IPS-18c (cell line): ENCODE data around the gene EXOC6B.
"Not testable (repeated sequence)": the region's sequence is repeated elsewhere in the genome, so short reads cannot be mapped to it uniquely, and the experiment has no call there.

Experiments
- H3K4me3 ChIP-seq: 2 replicates; pipeline ENCODE4 v1.7.0; 2013; ENCODE audit warnings: low read depth, mild to moderate bottlenecking, low read length, moderate library complexity; ENCODE audit not compliant: insufficient read depth
- H3K9me3 ChIP-seq: one replicate; pipeline ENCODE4 v1.6.1; 2013; ENCODE audit warnings: mild to moderate bottlenecking, low read length, moderate library complexity; ENCODE audit not compliant: control insufficient read depth, insufficient read depth

Gene EXOC6B

GRCh38 chr2:72612614-72613160 is 213.1 kb downstream of the EXOC6B start:
- Histone ChIP-seq H3K9me3 (no peaks in the 10 kb centered on the region), H3K4me3 (no peak overlapping the region)

DNA sequence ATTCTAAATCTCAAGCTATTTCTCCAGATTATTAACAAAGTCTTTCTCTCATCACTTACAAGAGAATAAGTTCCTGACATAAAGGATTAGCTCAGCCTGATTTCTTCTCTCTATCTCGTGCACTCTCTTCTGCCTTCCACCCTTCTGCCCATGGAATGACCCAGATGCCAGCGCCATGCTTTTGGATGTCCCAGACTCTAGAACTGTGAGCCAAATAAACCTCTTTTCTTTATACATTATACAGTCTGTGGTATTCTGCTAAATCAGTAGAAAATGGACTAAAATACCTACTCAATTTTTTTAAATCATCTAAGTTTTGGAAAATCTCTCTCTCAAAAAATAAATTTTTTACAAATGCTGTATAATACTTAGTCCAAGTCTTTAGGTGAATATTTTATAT is 218.6 kb downstream of the EXOC6B start:
- no peak overlapping the region for H3K4me3 ChIP-seq
- H3K9me3 ChIP-seq, result no peaks in the 10 kb centered on the region

DNA sequence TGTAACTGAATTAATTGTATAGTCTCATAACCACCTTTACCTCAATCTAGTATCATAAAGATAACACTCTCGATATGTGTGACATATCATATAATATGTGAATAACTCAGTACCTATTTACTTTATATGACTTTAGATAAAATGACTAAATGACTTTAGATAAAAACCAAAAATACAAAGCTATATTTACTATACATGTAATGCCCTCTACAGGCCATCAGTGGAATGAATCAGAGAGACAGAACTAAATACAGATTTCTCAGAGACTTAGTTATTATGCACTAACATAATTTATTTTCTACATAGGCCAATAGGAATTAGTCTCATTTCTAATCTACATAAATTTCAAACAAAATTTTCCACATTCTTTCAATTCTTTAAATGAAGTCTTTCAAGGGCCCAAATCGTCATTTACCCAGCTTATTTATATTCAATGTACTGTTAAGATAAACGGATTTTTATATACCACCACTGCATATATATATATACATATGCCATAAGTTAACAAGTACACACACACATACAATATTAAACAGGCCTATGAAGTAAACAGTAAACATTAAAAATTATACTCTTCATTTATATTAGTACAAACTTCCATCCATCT is 219.9 kb downstream of the EXOC6B start:
- H3K4me3 ChIP-seq, result no peak overlapping the region

GRCh38 chr2:72604468-72604867 is 221.4 kb downstream of the EXOC6B start:
- no peaks in the 10 kb centered on the region for H3K9me3 ChIP-seq
- H3K4me3 ChIP-seq, result no peak overlapping the region

More for the DNA sequence above, 219.9 kb downstream of the EXOC6B start:
- no peaks in the 10 kb centered on the region for H3K9me3 ChIP-seq

DNA sequence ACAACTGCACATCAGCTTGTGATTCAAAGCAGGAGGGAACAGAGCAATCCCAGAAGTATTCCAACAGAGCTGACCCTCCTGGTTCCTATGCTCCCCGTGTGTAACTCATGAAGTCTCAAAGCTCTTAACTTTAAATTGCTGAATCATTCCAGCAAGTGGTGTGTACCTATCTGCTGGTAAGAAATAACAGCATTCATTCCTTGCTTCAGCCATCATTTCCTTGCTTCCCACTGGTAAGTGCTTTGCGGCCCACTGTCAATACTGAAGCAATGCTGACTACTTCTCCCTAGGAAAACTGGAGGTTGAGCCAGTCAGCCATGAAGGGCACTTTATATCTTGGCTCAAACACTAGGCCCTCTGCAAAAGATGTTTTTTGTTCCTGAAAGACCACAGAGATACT is 222.4 kb downstream of the EXOC6B start:
- Histone ChIP-seq H3K9me3 (no peaks in the 10 kb centered on the region), H3K4me3 (no peak overlapping the region)

- no peak overlapping the region for H3K4me3 ChIP-seq
- no peaks in the 10 kb centered on the region for H3K9me3 ChIP-seq
Measured at GRCh38 chr2:72602711-72603110, 223.1 kb downstream of the EXOC6B start.

GRCh38 chr2:72602095-72602494 is 223.7 kb downstream of the EXOC6B start:
- no peak overlapping the region for H3K4me3 ChIP-seq
- no peaks in the 10 kb centered on the region for H3K9me3 ChIP-seq

DNA sequence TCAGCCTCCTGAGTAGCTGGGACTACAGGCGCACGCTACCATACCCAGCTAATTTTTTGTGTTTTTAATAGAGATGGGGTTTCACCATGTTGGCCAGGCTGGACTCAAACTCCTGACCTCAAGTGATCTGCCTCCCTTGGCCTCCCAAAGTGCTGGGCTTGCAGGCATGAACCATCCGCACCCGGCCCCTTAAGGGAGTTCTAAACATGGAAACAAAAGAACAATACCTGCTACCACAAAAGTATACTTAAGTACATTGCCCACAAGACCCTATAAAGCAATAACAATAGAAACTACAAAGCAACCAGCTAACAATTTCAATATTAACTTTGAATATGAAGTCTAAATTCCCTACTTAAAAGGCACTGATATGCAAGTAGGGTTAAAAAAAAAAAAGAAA is 242.0 kb downstream of the EXOC6B start:
- not testable (repeated sequence) for H3K4me3 ChIP-seq, H3K9me3 ChIP-seq

DNA sequence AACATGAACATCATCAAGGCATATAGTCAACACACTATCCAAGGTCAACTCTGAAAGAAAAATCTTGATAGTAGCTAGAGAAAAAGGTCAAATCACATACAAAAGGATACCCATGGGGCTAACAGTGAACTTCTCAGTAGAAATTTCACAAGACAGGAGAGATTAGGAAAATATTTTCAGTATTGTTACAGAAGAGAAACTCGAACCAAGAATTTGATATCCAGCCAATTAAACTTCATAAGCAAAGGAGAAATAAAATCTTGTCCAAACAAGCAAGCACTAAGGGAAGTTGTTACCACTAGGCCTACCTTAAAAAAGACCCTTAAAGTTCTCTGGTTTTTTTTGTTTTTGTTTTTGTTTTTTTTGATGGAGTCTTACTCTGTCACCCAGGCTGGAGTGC is 242.5 kb downstream of the EXOC6B start:
- Histone ChIP-seq H3K4me3 (no peak overlapping the region), H3K9me3 (no peaks in the 10 kb centered on the region)

DNA sequence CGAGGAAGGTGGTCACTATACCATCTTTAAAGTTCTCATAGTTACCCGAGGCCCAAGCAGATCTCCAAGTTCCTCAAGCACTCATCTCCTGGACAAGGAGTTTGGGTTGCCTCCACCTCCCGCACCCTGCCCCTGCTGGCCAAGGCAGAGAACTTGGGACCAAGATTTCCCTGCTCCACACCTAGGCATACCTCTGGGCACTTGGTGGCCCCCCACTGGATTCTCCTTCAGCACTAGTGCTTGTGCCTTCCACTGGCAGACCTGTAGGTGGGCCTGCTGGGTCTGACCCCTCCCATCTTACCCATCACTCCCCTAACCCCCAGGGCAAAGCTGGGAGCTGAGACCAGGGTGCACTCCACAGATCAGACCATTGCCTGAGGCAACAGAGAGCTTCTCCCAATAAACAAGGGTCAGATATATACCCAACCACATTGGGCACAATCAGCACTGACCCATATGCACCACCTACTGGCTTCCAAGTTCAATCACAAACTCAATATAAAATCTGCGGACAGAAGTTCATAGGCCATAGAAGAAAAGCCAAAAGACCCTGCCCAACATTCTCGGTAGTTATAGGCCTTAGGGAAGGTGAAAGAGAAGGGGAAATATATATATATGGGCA is 244.2 kb downstream of the EXOC6B start:
- Histone ChIP-seq H3K9me3 (no peaks in the 10 kb centered on the region), H3K4me3 (no peak overlapping the region)

DNA sequence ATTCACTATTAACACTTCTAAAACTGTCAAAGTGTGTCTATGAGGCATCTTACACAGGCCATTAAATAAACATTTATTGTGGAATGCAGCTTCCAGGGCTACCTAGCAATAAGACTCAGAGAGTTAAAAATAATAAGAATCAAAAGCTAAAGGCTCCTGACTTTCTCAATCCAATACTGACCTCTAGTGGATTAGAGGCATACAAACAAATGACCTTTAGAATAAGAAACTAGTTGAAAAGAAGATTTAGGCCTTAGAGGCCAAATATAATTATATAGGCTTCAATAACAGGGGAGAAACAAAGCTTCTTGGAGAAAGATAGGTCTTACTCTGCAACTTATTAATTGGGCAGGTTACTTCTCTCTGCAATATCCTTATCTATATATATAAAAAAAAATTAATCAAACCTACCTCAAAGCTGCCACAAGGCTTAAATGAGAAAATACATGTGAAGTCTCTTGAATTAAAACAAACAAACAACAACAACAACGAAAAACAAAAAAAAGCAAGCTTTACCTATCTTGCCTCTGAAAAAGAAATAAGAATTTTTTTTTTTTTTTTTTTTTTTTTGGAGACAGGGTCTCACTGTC is 246.1 kb downstream of the EXOC6B start:
- no peaks in the 10 kb centered on the region for H3K9me3 ChIP-seq
- no peak overlapping the region for H3K4me3 ChIP-seq

DNA sequence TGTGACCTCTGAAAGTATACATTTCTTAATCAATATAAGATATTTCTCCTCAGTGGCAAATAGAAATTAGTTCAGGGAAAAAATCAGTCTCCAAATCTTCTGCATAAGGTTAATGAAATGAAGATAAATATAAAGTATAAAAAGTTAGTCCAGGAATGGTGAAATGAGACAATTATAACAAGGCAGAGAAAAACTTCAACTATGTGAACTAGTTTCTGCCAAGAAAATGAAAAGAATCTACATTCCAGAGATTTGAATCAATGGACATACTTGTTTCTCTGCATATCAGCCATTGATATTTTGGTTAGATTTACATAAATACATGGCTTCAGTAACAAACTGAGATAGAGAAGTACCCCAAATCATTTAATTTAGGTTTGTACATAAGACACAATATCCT is 249.0 kb downstream of the EXOC6B start:
- no peak overlapping the region for H3K4me3 ChIP-seq
- H3K9me3 ChIP-seq, result no peaks in the 10 kb centered on the region

DNA sequence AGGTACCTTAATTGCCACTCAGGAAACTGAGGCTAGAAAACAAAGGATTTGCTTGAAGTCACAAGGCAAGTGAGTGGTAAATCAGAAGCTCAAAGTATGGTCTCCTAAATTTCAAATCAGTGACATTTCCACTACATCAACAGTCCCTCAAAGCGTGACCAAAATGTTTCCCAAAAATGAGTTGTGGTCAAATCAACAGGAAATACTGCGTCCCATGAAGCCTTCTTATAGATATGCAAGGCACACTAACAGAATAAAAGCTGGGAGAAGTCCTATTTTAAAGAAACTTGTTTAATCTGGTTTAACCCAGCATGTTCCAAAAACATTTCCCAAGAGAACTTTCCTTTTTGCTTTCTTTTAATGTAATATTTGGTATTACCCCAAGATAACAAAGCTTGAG is 249.4 kb downstream of the EXOC6B start:
- H3K4me3 ChIP-seq, result no peak overlapping the region
- H3K9me3 ChIP-seq, result no peaks in the 10 kb centered on the region

DNA sequence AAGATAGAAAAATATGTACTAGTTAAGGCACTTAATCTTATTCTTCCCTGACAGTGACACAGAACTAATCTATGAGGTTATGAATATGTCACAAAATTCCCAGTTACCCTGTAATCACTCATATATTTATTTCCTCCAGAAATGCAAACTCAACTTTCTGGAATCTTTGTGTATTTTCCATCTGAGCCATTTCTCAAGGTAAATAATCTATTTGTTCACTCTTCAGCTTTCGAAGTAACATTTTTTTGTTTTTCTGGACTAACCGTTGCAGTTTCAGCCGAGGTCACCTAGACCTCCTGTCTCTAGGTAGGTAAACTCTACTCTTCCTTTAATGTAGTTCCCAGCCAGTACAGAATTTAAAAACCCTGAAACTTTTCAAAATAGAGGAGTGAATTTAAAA is 250.9 kb downstream of the EXOC6B start:
- Histone ChIP-seq H3K4me3 (no peak overlapping the region), H3K9me3 (no peaks in the 10 kb centered on the region)

- Histone ChIP-seq H3K9me3 (no peaks in the 10 kb centered on the region), H3K4me3 (no peak overlapping the region)
Measured at GRCh38 chr2:72573232-72573631, 252.6 kb downstream of the EXOC6B start.

DNA sequence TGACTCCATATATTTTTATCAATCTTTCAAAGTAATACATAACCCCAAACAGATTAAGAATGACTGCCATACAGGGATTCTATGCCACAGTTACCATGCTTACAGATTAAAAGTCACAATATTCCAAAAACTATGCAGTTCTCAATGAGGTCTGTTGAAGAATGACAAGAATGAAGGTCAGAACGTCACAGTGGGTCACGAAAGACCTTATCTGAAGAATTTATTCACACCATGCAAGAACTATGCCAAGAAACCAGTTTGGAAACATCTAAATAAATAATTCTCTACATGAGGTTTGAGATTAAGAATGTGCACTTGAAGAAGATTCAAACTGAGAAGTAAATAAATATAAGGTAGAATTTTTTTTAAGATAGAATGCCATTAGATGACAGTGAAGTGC is 253.3 kb downstream of the EXOC6B start:
- H3K4me3 ChIP-seq, result no peak overlapping the region
- no peaks in the 10 kb centered on the region for H3K9me3 ChIP-seq

DNA sequence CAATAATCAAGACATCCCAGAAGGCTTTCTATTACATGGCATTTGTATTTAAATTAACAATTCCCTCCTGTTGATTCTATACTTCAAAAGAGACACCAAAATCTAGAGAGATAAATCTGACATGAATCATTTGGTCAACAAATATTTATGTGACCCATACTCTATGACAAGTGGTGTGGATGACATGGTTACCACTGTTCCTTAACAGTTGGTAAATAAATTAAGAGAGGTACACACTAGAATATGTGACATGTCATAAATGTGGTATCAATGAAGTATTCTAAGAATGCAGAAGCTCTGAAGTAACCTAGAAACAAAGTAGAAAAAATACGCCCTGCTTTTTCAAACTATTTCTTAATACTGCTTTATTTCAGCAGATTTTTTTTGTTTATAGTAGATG is 255.4 kb downstream of the EXOC6B start:
- Histone ChIP-seq H3K4me3 (no peak overlapping the region), H3K9me3 (no peaks in the 10 kb centered on the region)

GRCh38 chr2:72562451-72563153 is 263.2 kb downstream of the EXOC6B start:
- H3K4me3 ChIP-seq, result no peak overlapping the region

More at GRCh38 chr2:72562451-72563153, 263.2 kb downstream of the EXOC6B start:
- no peaks in the 10 kb centered on the region for H3K9me3 ChIP-seq
